Activated T-helper 17 cell treated with anti-CD3 and anti-CD28 coated beads, Interleukin-2, amount 50 U/mL, for 72 hours (primary cell): ENCODE measurements around the gene CFAP45. TPM values are rescaled to one million over a fixed set of nuclear protein-coding genes. Genes with fewer than 3 reads are reported as not detected.

Source experiments
- ATAC-seq: fragments of 150-1000 bp; cut with Tn5 transposase; replicated peaks from 2 replicates; pipeline ENCODE4 v1.10.0; 2021; ENCODE audit warnings: mild to moderate bottlenecking, moderate library complexity
- H3K27ac Mint-ChIP-seq: one replicate; pipeline ENCODE4 v1.8.0; 2022; ENCODE audit warnings: mixed read lengths
- H3K27me3 Mint-ChIP-seq: one replicate; pipeline ENCODE4 v1.8.0; 2022; ENCODE audit warnings: mixed read lengths
- H3K36me3 Mint-ChIP-seq: one replicate; pipeline ENCODE4 v1.8.0; 2022; ENCODE audit warnings: low read depth, mild to moderate bottlenecking, mixed read lengths
- H3K4me1 Mint-ChIP-seq: one replicate; pipeline ENCODE4 v1.8.0; 2022; ENCODE audit warnings: mixed read lengths
- H3K4me3 Mint-ChIP-seq: one replicate; pipeline ENCODE4 v1.8.0; 2022; ENCODE audit warnings: mild to moderate bottlenecking, mixed read lengths
- H3K9me3 Mint-ChIP-seq: one replicate; pipeline ENCODE4 v1.8.0; 2022; ENCODE audit warnings: mixed read lengths
- total RNA-seq, 2 donors: library from RNA; stranded (reverse); gene quantifications; one replicate each; pipeline ENCODE4 v1.2.3, GENCODE V29; 2022

Gene CFAP45
- total RNA-seq, 2 donors from 2014 or later, result 0.78 to 3.6 TPM

DNA sequence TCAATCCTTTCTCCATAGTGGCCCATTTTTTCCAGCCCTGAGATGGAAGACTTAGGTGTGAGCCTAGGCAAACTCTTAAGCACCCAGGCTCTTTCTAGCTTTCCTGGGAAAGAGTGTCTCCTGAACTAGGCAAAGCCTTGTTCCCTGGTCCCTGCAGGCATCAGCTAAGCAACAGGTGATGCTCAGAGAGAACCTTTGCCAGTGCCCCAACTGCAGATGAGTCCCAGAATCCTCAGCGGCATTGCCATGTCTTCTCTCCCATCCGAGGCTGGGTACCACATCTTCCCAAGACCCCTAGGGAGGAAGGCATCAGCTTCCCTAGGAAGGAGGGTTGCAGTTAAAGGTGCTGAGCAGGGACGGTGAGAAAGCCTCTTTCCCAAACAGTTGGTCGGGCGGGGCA lies 29.3 kb downstream of the CFAP45 start:
- no peaks in the 10 kb centered on the region for H3K36me3 Mint-ChIP-seq
- H3K9me3 Mint-ChIP-seq, result no peaks in the 10 kb centered on the region
- H3K4me1 Mint-ChIP-seq, result peaks cover 9% of the 10 kb centered on the region
- ATAC-seq, result no peak
- no peak overlapping the region for H3K4me3 Mint-ChIP-seq
- H3K27me3 Mint-ChIP-seq, result no peaks in the 10 kb centered on the region
- H3K27ac Mint-ChIP-seq, result peak overlapping the region; percentile 46

DNA sequence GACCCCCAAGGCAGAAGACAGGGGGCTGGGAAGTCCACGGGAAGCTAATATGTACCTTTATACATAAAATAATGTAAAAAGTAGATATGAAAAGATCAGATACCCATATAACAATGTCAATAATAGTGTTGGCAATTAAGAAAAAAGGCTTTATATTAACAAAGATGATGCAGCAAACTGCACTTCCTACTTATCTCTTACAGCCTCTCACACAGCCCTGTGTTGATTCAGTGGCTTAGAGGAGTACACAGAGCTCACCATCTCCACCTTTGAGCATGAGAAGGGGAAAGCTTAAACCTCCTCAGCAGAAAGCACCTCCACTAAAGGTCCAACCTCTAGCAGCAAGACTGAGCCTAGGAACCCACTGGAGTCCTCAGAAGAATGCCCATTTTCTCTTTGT lies 30.4 kb downstream of the CFAP45 start:
- no peaks in the 10 kb centered on the region for H3K27me3 Mint-ChIP-seq
- no peak overlapping the region for H3K4me3 Mint-ChIP-seq
- peaks cover 9% of the 10 kb centered on the region for H3K4me1 Mint-ChIP-seq
- no peak for ATAC-seq
- H3K27ac Mint-ChIP-seq, result no peak overlapping the region
- H3K36me3 Mint-ChIP-seq, result no peaks in the 10 kb centered on the region
- H3K9me3 Mint-ChIP-seq, result no peaks in the 10 kb centered on the region

DNA sequence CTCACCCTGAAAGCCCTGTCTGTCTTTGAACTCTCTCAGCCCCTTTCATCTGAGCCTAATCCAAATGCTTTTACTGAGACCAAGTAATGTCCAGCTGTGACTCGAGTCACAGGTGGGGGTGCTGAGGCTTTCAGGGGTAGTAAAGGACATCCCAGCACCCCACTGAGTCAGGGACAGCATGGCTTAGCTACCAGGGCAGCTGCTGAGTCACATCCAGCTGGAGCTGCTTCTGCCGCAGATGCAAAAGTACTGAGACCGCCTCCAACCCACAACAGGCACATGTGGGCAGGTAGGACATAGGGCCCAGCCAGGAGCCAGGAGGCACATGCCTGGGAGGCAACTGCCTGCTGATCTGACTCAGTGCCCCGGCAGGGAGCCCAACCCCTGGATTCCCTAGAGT lies 30.8 kb downstream of the CFAP45 start:
- Mint-ChIP-seq H3K27me3 (no peaks in the 10 kb centered on the region), H3K4me1 (peaks cover 9% of the 10 kb centered on the region), H3K36me3 (no peaks in the 10 kb centered on the region), H3K4me3 (no peak overlapping the region), H3K9me3 (no peaks in the 10 kb centered on the region), H3K27ac (no peak overlapping the region)
- ATAC-seq, result peak; percentile 90

DNA sequence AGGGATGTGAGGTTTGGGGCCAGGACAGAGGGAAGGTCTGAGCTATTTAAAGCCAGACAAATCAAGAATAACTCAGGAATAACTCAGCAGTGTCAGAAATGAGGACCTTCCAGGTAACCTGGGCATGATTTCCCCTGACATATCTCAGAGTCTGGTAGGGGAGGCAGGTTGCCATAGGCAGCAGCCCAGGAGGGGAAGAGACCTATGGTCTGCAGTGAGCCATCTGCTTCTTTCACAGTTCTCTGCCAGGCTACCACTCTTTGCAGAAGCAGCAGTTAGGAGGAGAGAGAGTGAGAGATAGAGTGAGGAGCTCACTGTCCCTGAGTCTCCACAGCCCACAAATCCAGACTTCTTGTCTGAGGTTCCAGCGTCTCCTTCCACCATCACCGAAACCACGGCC lies 31.2 kb downstream of the CFAP45 start:
- H3K27me3 Mint-ChIP-seq, result no peaks in the 10 kb centered on the region
- no peak for ATAC-seq
- no peaks in the 10 kb centered on the region for H3K36me3 Mint-ChIP-seq
- no peak overlapping the region for H3K27ac Mint-ChIP-seq
- H3K4me1 Mint-ChIP-seq, result peaks cover 9% of the 10 kb centered on the region
- no peaks in the 10 kb centered on the region for H3K9me3 Mint-ChIP-seq
- H3K4me3 Mint-ChIP-seq, result no peak overlapping the region

DNA sequence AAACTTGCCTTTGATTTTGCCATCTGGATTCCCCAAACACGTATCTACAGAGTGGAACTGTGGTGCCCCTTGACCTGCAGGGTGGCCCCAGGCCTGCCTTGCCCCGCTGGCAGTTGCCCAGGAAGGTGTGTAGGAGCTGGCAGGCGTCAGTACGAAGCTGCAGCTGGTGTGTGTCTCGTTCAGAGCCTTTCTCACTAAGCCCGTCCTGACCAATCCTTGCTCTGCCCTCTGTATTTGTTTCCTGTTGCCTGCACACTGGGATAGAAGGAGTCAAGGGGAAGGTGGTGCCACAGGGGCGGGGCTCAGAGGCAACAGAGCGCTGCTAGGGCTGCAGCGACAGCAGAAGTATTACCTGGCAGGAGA lies 32.3 kb downstream of the CFAP45 start:
- no peaks in the 10 kb centered on the region for H3K9me3 Mint-ChIP-seq

DNA sequence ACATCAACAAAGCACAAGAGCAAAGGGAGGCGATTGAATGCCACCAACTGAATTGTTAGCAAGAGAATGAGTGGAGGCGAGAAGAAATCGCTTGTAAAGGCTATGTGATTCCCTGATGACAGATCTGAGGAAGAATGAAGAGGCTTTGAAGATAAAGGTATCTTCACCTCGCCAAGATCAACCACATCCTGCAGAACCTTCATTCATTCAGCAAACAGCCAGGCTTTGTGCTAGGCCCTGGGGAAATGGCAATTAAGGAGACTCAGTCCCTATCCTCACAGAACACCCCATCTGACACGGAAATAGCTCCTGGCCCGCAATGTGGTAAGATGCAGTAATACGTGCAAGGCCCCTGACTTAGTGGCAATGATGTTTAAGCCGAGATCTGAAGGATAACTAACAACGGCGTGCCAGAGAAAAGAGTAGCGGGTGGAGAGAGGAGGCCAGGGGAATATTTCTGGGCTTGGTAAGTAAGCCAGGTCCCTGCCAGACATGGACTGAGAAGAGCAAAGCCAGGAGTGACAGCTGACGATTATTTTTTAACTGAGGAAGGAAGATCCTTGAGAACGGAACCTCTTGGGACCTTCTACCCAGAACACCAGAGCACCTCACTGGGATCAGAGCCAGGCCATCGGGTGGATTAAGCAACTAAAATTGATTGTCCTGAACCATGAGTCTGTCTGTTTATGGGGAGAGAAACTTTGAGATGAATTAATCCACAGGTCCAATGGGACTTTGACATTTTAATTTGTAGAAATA lies 32.9 kb downstream of the CFAP45 start:
- Mint-ChIP-seq H3K4me3 (no peak overlapping the region), H3K27ac (no peak overlapping the region), H3K4me1 (peaks cover 9% of the 10 kb centered on the region), H3K36me3 (no peaks in the 10 kb centered on the region), H3K27me3 (no peaks in the 10 kb centered on the region), H3K9me3 (no peaks in the 10 kb centered on the region)
- ATAC-seq, result no peak

More for the DNA sequence above, 32.3 kb downstream of the CFAP45 start:
- Mint-ChIP-seq H3K27ac (no peak overlapping the region), H3K36me3 (no peaks in the 10 kb centered on the region), H3K4me3 (no peak overlapping the region), H3K27me3 (no peaks in the 10 kb centered on the region), H3K4me1 (peaks cover 9% of the 10 kb centered on the region)
- no peak for ATAC-seq

DNA sequence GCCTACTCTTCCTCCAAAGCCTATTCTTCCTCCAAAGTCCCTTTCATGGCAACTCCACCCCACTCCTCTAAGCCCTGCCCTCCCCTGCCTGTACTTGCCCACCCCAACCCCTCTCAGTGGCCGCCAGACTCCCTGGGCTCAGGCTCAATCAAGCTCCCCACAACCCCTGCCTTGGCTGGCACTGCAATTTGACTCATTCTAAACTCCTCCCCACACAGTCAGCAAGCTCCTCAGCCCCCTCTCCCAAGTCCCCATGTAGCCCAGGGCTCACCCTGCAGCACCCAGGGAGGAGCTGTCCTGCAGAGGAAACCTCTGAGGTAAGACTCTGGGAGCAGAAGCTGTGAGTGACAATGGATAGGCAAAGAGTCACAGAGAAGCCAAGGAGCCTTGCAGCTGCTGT lies 33.9 kb downstream of the CFAP45 start:
- H3K4me1 Mint-ChIP-seq, result peaks cover 9% of the 10 kb centered on the region
- H3K9me3 Mint-ChIP-seq, result no peaks in the 10 kb centered on the region
- H3K27me3 Mint-ChIP-seq, result no peaks in the 10 kb centered on the region
- H3K4me3 Mint-ChIP-seq, result no peak overlapping the region
- H3K27ac Mint-ChIP-seq, result no peak overlapping the region
- no peaks in the 10 kb centered on the region for H3K36me3 Mint-ChIP-seq
- ATAC-seq, result no peak

DNA sequence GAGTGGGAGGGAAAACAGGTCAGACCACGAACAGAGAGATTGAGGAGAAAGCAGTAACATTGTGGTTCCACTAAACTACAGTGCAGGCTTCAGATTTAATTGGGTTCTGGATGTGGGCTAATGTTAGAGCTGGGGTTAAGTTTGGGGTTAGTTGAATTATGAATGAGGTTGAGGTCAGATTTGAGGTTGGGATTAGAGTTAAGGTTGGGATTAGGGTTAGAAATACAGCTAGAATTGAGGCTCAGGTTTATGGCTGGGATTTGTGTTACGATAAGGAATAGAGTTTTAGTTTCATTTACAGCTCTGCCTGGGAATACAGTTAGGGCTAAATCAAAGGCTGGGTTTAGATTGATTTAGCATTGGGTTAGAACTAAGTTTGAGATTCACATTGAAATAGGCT lies 35.7 kb downstream of the CFAP45 start:
- Mint-ChIP-seq H3K27ac (peak overlapping the region; percentile 26), H3K9me3 (no peaks in the 10 kb centered on the region), H3K4me3 (no peak overlapping the region), H3K36me3 (no peaks in the 10 kb centered on the region), H3K4me1 (peaks cover 9% of the 10 kb centered on the region), H3K27me3 (no peaks in the 10 kb centered on the region)
- no peak for ATAC-seq

DNA sequence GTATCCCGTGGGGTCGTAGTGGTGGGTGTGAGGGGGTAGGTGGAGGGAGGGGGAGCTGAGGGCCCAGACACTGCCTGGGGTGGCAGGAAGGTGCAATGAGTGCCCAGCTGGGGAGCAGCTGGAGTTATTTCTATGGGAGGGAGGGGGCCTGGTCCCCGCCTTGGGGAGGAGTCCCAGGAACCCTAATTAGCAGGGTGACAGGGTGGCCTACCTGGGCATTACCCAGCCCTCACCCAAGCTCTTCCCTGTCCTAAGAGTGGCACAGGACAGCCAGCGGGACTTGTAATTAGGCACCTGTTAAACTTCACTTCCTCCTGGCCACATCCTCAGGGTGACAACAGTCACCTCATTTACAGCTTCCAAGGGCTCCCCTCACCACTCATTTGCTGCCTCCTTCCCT lies 37.4 kb downstream of the CFAP45 start, which contains the start of gene VSIG8:
TSS of gene VSIG8 (minus strand) at position 101 of the 400 bp plus-strand sequence. CDS start 136 bp downstream, outside the sequence.
- no peaks in the 10 kb centered on the region for H3K36me3 Mint-ChIP-seq
- H3K27ac Mint-ChIP-seq, result no peak within 1 kb of the TSS
- no peaks in the 10 kb centered on the region for H3K27me3 Mint-ChIP-seq
- H3K9me3 Mint-ChIP-seq, result no peaks in the 10 kb centered on the region
- peaks cover 9% of the 10 kb centered on the region for H3K4me1 Mint-ChIP-seq
- no peak for ATAC-seq
- H3K4me3 Mint-ChIP-seq, result no peak within 1 kb of the TSS

DNA sequence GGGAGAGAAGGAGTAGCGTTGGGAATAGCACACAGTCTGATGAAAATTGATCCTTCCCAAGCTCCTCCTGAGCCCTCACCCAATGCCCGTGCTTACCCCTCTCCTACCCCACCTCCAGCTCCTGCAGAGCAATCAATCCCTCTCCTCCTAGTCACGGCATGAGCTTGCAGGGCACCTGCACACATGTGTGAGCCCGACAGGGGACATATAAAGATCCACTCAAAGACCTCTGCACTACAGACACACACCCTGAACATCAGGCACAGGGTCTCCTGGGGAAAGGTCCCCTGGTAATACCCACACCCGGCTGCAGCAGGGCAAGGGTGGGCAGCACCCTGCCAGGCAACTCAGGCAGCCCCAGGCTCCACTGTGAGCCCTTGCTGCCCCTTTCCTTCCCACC lies 37.9 kb downstream of the CFAP45 start:
- no peaks in the 10 kb centered on the region for H3K9me3 Mint-ChIP-seq
- H3K4me1 Mint-ChIP-seq, result peaks cover 8% of the 10 kb centered on the region
- H3K36me3 Mint-ChIP-seq, result no peaks in the 10 kb centered on the region
- ATAC-seq, result no peak
- no peak overlapping the region for H3K4me3 Mint-ChIP-seq
- no peak overlapping the region for H3K27ac Mint-ChIP-seq
- H3K27me3 Mint-ChIP-seq, result no peaks in the 10 kb centered on the region

DNA sequence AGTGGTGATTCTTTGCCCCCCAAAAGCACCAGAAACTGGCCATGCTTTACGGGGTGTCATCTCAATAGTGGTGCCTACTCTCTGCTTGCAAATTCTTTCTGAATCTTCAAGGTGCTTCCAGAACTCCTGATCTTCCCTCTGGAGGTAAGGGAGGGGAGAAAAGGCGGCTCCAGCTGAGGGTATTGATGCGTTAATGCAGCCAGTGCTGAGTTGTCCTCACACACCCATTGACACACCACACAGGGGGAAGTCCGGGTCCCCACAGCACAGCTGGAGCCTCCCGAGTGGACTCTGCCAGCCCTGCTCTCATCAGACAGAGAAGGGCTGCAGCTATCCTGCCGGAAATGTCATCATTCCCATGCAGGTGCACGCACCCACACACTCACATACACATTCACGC lies 38.7 kb downstream of the CFAP45 start:
- Mint-ChIP-seq H3K36me3 (no peaks in the 10 kb centered on the region), H3K4me3 (no peak overlapping the region), H3K4me1 (no peaks in the 10 kb centered on the region), H3K27me3 (no peaks in the 10 kb centered on the region), H3K27ac (no peak overlapping the region), H3K9me3 (no peaks in the 10 kb centered on the region)
- ATAC-seq, result no peak

DNA sequence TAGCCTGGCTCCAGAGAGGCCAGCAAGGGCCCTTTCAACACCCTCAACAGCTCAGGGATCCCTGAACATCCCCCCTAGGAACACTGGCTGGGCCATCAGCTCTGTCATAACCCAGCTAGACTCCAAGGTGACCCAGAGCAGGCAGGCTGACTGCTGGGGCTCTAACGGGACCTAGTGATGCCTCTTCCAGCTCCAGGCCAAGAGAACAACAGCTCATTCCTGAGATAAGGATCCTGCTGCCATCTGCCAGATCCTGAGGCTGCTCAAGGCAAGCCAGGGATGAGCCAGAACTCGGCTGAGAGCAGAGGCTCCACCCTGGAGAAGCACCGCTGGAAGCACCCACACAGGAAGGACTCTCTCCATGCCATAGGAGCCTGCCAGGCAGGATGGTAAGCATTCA lies 39.5 kb downstream of the CFAP45 start:
- H3K27me3 Mint-ChIP-seq, result no peaks in the 10 kb centered on the region
- no peaks in the 10 kb centered on the region for H3K36me3 Mint-ChIP-seq
- H3K9me3 Mint-ChIP-seq, result no peaks in the 10 kb centered on the region
- H3K4me1 Mint-ChIP-seq, result peaks cover under 1% of the 10 kb centered on the region
- H3K4me3 Mint-ChIP-seq, result no peak overlapping the region
- ATAC-seq, result no peak
- H3K27ac Mint-ChIP-seq, result no peak overlapping the region

DNA sequence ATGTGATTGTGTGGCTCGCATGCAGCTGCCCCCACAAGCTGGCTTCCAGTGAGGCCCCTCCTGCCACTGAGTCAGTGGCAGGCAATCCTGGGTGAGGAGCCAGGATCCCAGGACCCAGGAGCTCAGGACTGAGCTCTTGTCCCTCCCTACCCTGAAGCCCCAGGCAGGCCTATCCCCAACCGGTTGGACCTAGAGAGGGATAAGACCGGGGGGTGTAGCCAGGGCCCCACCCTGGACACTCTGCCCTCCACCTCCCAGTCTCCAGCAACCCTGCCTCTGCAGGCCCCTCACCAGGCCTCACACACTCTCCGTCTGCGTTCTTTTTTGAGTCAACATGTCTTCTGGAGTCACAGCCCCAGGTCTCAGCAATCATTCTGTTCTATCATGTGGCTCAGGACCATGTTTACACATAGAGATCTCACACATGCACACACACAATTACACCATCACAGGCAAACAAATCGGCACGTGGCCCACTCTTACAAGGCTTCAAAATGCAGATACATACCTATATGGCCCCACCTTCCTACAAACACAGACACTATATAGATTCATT lies 40.1 kb downstream of the CFAP45 start:
- Mint-ChIP-seq H3K27ac (no peak overlapping the region), H3K4me1 (peaks cover 6% of the 10 kb centered on the region), H3K9me3 (no peaks in the 10 kb centered on the region), H3K27me3 (no peaks in the 10 kb centered on the region), H3K36me3 (no peaks in the 10 kb centered on the region), H3K4me3 (no peak overlapping the region)
- ATAC-seq, result no peak

DNA sequence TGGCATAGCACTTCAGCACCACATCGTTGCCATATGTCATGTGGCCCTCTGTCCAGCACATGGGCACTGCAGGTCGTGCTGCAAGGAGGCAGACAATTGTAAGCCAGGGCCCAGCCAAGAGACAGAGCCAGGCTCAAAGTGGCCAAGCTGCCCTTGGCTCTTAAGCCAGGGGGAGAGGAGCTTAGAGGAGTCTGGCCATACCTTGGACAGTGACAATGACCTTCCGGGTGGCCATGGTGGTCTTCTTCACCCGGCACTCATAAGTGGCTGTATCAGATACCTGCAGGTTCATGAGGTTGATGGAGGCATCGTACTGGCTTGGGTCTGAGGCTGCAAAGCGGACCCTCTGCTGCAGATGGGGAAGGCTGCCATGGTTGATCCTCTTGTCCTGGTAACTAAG lies 42.1 kb downstream of the CFAP45 start:
- no peaks in the 10 kb centered on the region for H3K27me3 Mint-ChIP-seq
- no peak overlapping the region for H3K27ac Mint-ChIP-seq
- H3K9me3 Mint-ChIP-seq, result no peaks in the 10 kb centered on the region
- H3K4me1 Mint-ChIP-seq, result peaks cover 12% of the 10 kb centered on the region
- H3K4me3 Mint-ChIP-seq, result no peak overlapping the region
- no peaks in the 10 kb centered on the region for H3K36me3 Mint-ChIP-seq
- no peak for ATAC-seq

DNA sequence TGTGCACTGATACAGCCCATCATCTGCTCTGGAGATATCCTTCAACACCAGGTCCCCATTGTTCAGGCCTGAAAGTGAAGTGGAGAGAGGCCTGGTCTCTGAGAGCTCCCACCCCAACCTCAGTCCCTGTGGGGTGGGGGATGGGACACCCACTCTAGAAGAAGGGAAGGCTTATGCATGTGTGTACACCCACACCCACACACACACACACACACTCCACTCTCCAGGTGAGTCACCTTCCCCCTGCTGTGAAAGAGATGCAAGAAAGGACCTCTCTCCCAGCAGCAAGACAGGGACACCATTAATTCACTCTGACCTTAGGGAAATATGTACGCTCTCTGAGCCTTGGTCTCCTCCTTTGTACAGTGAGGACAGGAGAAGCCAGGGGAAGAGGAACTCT lies 43.4 kb downstream of the CFAP45 start:
- Mint-ChIP-seq H3K27ac (no peak overlapping the region), H3K9me3 (no peaks in the 10 kb centered on the region), H3K4me1 (peaks cover 12% of the 10 kb centered on the region), H3K4me3 (no peak overlapping the region), H3K27me3 (no peaks in the 10 kb centered on the region), H3K36me3 (no peaks in the 10 kb centered on the region)
- no peak for ATAC-seq
